HUES64 (cell line): Measurements from ENCODE around the gene TSPO2.

Experiments
- H3K27ac ChIP-seq: 2 replicates; pipeline ENCODE4 v1.7.0; 2013; ENCODE audit warnings: low read depth, low read length, inconsistent platforms
- H3K27me3 ChIP-seq: 2 replicates; pipeline ENCODE4 v1.6.1; 2013; ENCODE audit warnings: mild to moderate bottlenecking, low read length; ENCODE audit not compliant: insufficient read depth
- H3K36me3 ChIP-seq: 2 replicates; pipeline ENCODE4 v1.6.1; 2013; ENCODE audit warnings: mild to moderate bottlenecking, low read length; ENCODE audit not compliant: insufficient read depth
- H3K4me1 ChIP-seq: 2 replicates; pipeline ENCODE4 v1.6.1; 2013; ENCODE audit warnings: mild to moderate bottlenecking, low read length, moderate library complexity; ENCODE audit not compliant: insufficient read depth
- H3K4me3 ChIP-seq: 2 replicates; pipeline ENCODE4 v1.5.1; 2013; ENCODE audit warnings: mild to moderate bottlenecking, low read length, moderate library complexity
- H3K9ac ChIP-seq: 2 replicates; pipeline ENCODE4 v1.6.1; 2013; ENCODE audit warnings: mild to moderate bottlenecking, low read depth, low read length
- H3K9me3 ChIP-seq: 2 replicates; pipeline ENCODE4 v1.6.1; 2013; ENCODE audit warnings: low read depth, low read length; ENCODE audit not compliant: insufficient read depth
- WGBS: fragments of 150-250, 120-280 bp; methylation state at CpG from one replicate; pipeline ENCODE4 v1.1.7; 2013; ENCODE audit warnings: missing lambda C conversion rate; 5-methylcytosine and 5-hydroxymethylcytosine counted together

TSPO2 gene

GRCh38 chr6:41027799-41028560 is 14.3 kb upstream of the TSPO2 start:
- WGBS, result 2% methylated on average over 45 of the region's 45 CpGs
- Histone ChIP-seq H3K27ac (peak overlapping the region; percentile 45; the same call in 1 of the 2 replicates), H3K27me3 (no peaks in the 10 kb centered on the region), H3K9me3 (no peaks in the 10 kb centered on the region), H3K4me1 (peaks cover 31% of the 10 kb centered on the region), H3K9ac (peak overlapping the region; percentile 75), H3K36me3 (no peaks in the 10 kb centered on the region; the same call in 1 of the 2 replicates), H3K4me3 (peak overlapping the region; percentile 58)

DNA sequence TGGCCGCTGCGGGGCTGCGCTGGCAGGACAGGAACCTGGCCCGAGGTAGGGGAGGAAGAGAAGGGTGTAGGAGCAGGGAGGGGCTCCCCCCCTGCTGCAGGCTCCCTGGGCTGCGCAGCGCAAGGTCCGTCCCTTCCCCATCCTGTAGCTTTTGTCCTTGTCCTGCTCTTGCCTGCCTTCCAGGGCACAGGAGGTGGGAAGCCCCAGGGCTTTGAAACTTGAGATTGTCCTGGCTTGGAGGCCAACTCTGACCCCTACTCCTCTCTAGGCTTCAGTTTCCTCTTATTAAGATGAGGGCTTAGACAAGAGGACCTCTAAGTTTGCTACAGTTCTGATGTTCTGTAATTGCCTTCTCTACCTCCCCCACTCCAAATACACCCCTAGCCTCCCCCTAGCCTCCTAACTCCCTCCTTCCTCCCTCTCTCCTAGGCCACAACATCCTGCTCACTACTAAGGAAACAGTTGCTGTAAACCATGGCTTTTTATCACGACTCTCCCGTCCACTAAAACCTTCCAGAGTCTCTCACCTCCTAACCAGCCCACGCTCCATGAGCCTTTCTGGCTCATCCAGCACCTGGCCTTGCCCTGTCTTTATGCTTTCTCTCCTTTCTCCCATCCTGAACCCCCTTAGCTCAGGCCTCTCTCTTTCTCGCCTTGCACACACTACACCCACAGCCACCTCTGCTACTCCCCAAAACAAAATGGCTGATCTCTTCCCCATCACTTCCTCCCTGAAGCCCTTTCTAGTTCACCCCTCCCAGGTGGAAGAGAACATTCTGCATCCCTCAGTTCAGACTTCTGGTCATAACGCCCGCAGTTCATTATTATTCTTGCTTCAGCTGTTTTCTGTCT is 13.5 kb upstream of the TSPO2 start:
- Histone ChIP-seq H3K27ac (peak overlapping the region; percentile 45; the same call in 1 of the 2 replicates), H3K27me3 (no peaks in the 10 kb centered on the region), H3K4me3 (peak overlapping the region; percentile 58), H3K4me1 (peaks cover 31% of the 10 kb centered on the region), H3K9me3 (no peaks in the 10 kb centered on the region), H3K36me3 (no peaks in the 10 kb centered on the region; the same call in 1 of the 2 replicates), H3K9ac (peak overlapping the region; percentile 75)
- 36% methylated on average over 13 of the region's 13 CpGs for WGBS

- Histone ChIP-seq H3K27me3 (no peaks in the 10 kb centered on the region), H3K36me3 (no peaks in the 10 kb centered on the region), H3K9me3 (no peaks in the 10 kb centered on the region), H3K4me1 (peaks cover 11% of the 10 kb centered on the region), H3K27ac (no peak overlapping the region), H3K4me3 (no peak overlapping the region), H3K9ac (no peak overlapping the region)
- WGBS, result 96% methylated on average over 15 of the region's 15 CpGs
Observed at GRCh38 chr6:41032830-41033229, 9.4 kb upstream of the TSPO2 start.

DNA sequence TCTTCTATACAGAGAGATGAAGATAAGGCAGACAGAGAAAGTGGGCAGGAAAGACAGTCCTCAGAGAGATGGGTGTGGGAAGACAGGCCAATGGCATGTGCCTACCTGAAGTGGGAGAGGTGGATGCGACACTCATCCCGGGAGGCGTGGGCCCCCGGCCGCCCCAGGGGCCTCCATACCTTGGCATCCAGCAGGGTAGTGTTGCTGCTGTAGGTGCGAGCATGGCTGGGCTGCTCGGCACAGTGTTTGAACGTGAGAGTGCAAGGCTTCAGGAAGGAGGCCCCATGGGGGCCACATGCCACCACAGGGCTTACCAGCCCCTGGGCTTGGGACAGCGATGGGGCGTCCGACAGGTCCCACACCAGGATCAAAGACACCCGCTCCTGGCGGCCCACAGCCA is 8.5 kb upstream of the TSPO2 start:
- Histone ChIP-seq H3K4me1 (peaks cover 8% of the 10 kb centered on the region), H3K27me3 (no peaks in the 10 kb centered on the region), H3K36me3 (no peaks in the 10 kb centered on the region), H3K27ac (no peak overlapping the region), H3K4me3 (no peak overlapping the region), H3K9me3 (no peaks in the 10 kb centered on the region), H3K9ac (no peak overlapping the region)
- 94% methylated on average over 13 of the region's 13 CpGs for WGBS

DNA sequence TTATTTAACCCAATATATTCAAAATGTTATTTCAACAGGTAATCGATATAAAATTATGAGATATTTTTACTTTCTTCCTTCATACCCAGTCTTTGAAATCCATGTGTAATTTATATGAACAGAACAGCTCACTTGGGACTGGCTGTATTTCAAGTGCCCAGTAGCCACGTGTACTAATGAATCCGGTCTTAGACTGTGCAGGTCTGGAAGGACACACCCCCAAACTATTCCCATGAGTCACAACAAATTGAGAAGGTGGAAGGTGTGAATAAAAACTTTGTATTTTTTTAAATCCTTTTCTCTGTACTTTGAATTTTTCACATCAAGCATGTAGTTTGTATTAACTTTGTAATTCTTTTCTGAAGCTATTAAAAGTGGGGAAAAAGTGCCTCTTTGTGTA is 6.1 kb upstream of the TSPO2 start:
- Histone ChIP-seq H3K4me3 (no peak overlapping the region), H3K27me3 (no peaks in the 10 kb centered on the region), H3K4me1 (peaks cover 4% of the 10 kb centered on the region; the same call in 1 of the 2 replicates), H3K9me3 (no peaks in the 10 kb centered on the region), H3K9ac (no peak overlapping the region), H3K36me3 (no peaks in the 10 kb centered on the region), H3K27ac (no peak overlapping the region)
- WGBS, result 86% methylated on average over 1 of the region's 3 CpGs

DNA sequence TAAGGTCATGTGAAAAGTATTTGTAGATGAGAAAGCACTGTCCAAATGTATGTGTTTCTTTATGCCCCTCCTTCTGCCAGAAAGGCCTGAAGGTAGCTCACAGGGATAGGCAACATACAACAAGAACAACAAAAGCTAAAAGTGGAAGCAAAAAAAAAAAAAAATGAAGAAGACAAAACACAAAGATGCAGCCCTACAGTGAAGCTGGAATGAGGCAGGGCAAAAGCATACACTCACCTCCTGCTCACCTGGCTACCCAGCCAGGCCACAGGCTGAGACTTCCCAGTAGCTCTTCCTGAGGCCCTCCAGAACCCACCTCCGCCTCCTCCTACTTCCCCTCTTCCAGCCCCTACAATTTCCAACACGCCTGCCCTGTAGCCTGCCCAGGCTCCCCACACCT is 5.7 kb upstream of the TSPO2 start:
- no peak overlapping the region for H3K4me3 ChIP-seq
- H3K36me3 ChIP-seq, result no peaks in the 10 kb centered on the region
- H3K27ac ChIP-seq, result no peak overlapping the region
- peaks cover 4% of the 10 kb centered on the region; the same call in 1 of the 2 replicates for H3K4me1 ChIP-seq
- H3K9ac ChIP-seq, result no peak overlapping the region
- H3K9me3 ChIP-seq, result no peaks in the 10 kb centered on the region
- H3K27me3 ChIP-seq, result no peaks in the 10 kb centered on the region
- WGBS, result 81% methylated on average over 2 of the region's 2 CpGs

DNA sequence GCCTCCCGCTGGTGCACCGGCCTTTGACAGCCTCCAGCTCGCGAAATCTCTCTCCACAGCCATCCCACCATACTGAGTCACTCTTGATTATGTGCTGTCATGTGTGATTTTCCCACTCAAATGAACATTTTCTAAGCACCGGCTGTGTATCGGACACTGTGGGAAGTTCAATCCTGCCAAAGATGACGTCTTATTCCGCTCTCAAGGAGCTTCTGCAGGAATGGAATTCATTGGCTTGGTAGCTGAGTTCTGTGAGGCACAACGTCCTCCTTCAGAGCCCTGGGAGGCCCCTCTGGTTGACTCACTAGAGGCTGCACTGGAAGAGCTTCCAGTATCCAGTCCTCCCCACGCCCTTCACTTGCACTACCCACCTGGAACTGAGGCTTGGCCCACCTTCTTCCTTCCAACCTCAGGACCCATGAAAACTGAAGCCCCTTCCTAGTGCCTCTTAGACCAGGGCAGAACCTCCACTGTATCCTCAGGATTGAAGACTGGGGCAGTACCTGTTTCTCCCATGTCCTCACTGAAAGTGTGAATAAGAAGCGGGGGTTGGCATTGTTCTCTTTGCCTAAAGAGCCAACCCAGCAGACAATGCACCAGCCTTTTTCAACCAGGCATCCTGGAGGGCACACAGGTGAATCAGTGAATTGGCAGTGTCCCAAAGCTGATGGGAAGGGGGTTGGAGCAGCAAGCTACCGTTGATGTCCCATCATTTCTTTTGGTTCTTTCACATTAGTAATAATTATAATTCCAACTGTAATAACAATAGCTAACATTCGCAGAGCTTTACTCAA is 5.0 kb upstream of the TSPO2 start:
- H3K27me3 ChIP-seq, result no peaks in the 10 kb centered on the region
- no peak overlapping the region for H3K27ac ChIP-seq
- peaks cover 4% of the 10 kb centered on the region; the same call in 1 of the 2 replicates for H3K4me1 ChIP-seq
- 91% methylated on average over 13 of the region's 13 CpGs for WGBS
- H3K9me3 ChIP-seq, result no peaks in the 10 kb centered on the region
- H3K4me3 ChIP-seq, result no peak overlapping the region
- H3K9ac ChIP-seq, result no peak overlapping the region
- H3K36me3 ChIP-seq, result no peaks in the 10 kb centered on the region

GRCh38 chr6:41038205-41038604 is 4.1 kb upstream of the TSPO2 start:
- no peak overlapping the region for H3K4me3 ChIP-seq
- WGBS, result 88% methylated on average over 3 of the region's 3 CpGs
- no peak overlapping the region for H3K27ac ChIP-seq

GRCh38 chr6:41039060-41039998 is 2.9 kb upstream of the TSPO2 start, which contains the start of gene UNC5CL:
Gene UNC5CL (minus strand): TSS chr6:41039221. CDS start chr6:41035074, 4,147 bp downstream.
- Histone ChIP-seq H3K36me3 (no peaks in the 10 kb centered on the region), H3K9ac (no peak within 1 kb of the TSS), H3K4me3 (no peak within 1 kb of the TSS), H3K27me3 (no peaks in the 10 kb centered on the region), H3K4me1 (peaks cover 4% of the 10 kb centered on the region; the same call in 1 of the 2 replicates), H3K9me3 (no peaks in the 10 kb centered on the region), H3K27ac (no peak within 1 kb of the TSS)
- WGBS, result 76% methylated on average over 10 of the region's 10 CpGs

More at GRCh38 chr6:41038205-41038604, 4.1 kb upstream of the TSPO2 start:
- Histone ChIP-seq H3K36me3 (no peaks in the 10 kb centered on the region), H3K9me3 (no peaks in the 10 kb centered on the region), H3K4me1 (peaks cover 4% of the 10 kb centered on the region; the same call in 1 of the 2 replicates), H3K9ac (no peak overlapping the region), H3K27me3 (no peaks in the 10 kb centered on the region)
